HG03521 (cell line): ENCODE measurements around the gene NUP88.

Experiments used
- ATAC-seq: cut with Tn5 transposase; IDR thresholded peaks from one replicate; pipeline ENCODE4 v1.9.1; 2021; ENCODE audit warnings: mild to moderate bottlenecking, moderate library complexity; ENCODE audit not compliant: unreplicated experiment

NUP88 gene

GRCh38 chr17:5361426-5361825, 58.0 kb downstream of the NUP88 start:
- ATAC-seq: no peak

GRCh38 chr17:5355421-5356129, 63.9 kb downstream of the NUP88 start:
- no peak for ATAC-seq

GRCh38 chr17:5354886-5355415, 64.5 kb downstream of the NUP88 start:
- no peak for ATAC-seq

- no peak for ATAC-seq
These were observed 65.2 kb downstream of the NUP88 start for GRCh38 chr17:5354310-5354709.

GRCh38 chr17:5352681-5353289, 66.7 kb downstream of the NUP88 start:
- ATAC-seq: no peak

GRCh38 chr17:5344914-5345313, 74.5 kb downstream of the NUP88 start:
- ATAC-seq: no peak
